Neural cell (in vitro differentiated cells): Measurements from ENCODE around the gene LTA4H. TPM values are rescaled to one million over a fixed set of nuclear protein-coding genes. Genes with fewer than 3 reads are reported as not detected.

Experiments used
- H2AFZ ChIP-seq: fragments of 200-600, 300-800 bp; sonication (generic), shearing (Covaris generic); 2 replicates; pipeline ENCODE4 v1.6.0; 2014; ENCODE audit warnings: low read depth, mild to moderate bottlenecking, antibody characterized with exemption, low read length, moderate library complexity
- H3F3A ChIP-seq: fragments of 200-600 bp; shearing (Covaris generic); 2 replicates; pipeline ENCODE4 v1.6.1; 2016; ENCODE audit warnings: mild to moderate bottlenecking, moderate library complexity, mixed read lengths, antibody characterized with exemption, low read length; ENCODE audit not compliant: insufficient read depth, poor library complexity, severe bottlenecking
- H3K27ac ChIP-seq: fragments of 200-600, 300-800 bp; sonication (generic), shearing (Covaris generic); 2 replicates; pipeline ENCODE4 v1.5.1; 2014; ENCODE audit warnings: mild to moderate bottlenecking, low read length, moderate library complexity
- H3K27me3 ChIP-seq: fragments of 300-800, 200-600 bp; sonication (generic), shearing (Covaris generic); 2 replicates; pipeline ENCODE4 v1.6.0; 2014; ENCODE audit warnings: mild to moderate bottlenecking, low read depth, low read length, moderate library complexity; ENCODE audit not compliant: insufficient read depth
- H3K36me3 ChIP-seq: fragments of 300-800, 200-600 bp; sonication (generic), shearing (Covaris generic); 2 replicates; pipeline ENCODE4 v1.5.1; 2014; ENCODE audit warnings: mild to moderate bottlenecking, antibody characterized with exemption, low read length, moderate library complexity; ENCODE audit not compliant: insufficient read depth
- H3K4me2 ChIP-seq: fragments of 300-800, 200-600 bp; sonication (generic), shearing (Covaris generic); 2 replicates; pipeline ENCODE4 v1.6.0; 2014; ENCODE audit warnings: mild to moderate bottlenecking, low read length
- H3K4me3 ChIP-seq: fragments of 300-800, 200-600 bp; sonication (generic), shearing (Covaris generic); 2 replicates; pipeline ENCODE4 v1.5.1; 2014; ENCODE audit warnings: mild to moderate bottlenecking, low read length, moderate library complexity
- H3K79me2 ChIP-seq: fragments of 200-600 bp; shearing (Covaris generic); replicated peaks from 2 replicates; pipeline ENCODE4 v1.6.0; 2014; ENCODE audit warnings: mild to moderate bottlenecking, low read length, moderate library complexity; ENCODE audit not compliant: insufficient read depth
- H3K9ac ChIP-seq: fragments of 300-800, 200-600 bp; sonication (generic), shearing (Covaris generic); 2 replicates; pipeline ENCODE4 v1.6.1; 2016; ENCODE audit warnings: mild to moderate bottlenecking, low read length, mixed read lengths
- H3K9me2 ChIP-seq: fragments of 200-600 bp; shearing (Covaris generic); 2 replicates; pipeline ENCODE4 v1.6.1; 2016; ENCODE audit warnings: mild to moderate bottlenecking, low read length, mixed read lengths; ENCODE audit not compliant: insufficient read depth
- H3K9me3 ChIP-seq: fragments of 200-600, 300-800 bp; sonication (generic), shearing (Covaris generic); 2 replicates; pipeline ENCODE4 v1.6.1; 2016; ENCODE audit warnings: mild to moderate bottlenecking, mixed run types, low read length, moderate library complexity, mixed read lengths
- H4K20me1 ChIP-seq: fragments of 200-600 bp; shearing (Covaris generic); 2 replicates; pipeline ENCODE4 v1.6.1; 2016; ENCODE audit warnings: mild to moderate bottlenecking, mixed run types; ENCODE audit not compliant: insufficient read depth
- CTCF ChIP-seq: fragments of 450-650 bp; IDR thresholded peaks from 2 replicates; pipeline ENCODE4 v1.5.1; 2014; ENCODE audit warnings: antibody characterized with exemption, mild to moderate bottlenecking, moderate library complexity; ENCODE audit not compliant: poor library complexity, severe bottlenecking
- EP300 ChIP-seq: fragments of 450-650 bp; conservative IDR thresholded peaks from 2 replicates; pipeline ENCODE4 v1.6.1; 2014; ENCODE audit warnings: antibody characterized with exemption, mild to moderate bottlenecking, moderate library complexity; ENCODE audit not compliant: poor library complexity, severe bottlenecking
- EZH2 ChIP-seq: fragments of 200-600, 300-800 bp; shearing (Covaris generic), sonication (generic); IDR thresholded peaks from 2 replicates; pipeline ENCODE4 v1.6.1; 2014; ENCODE audit warnings: antibody characterized with exemption, low read length, borderline replicate concordance, mild to moderate bottlenecking; ENCODE audit not compliant: insufficient read depth, poor library complexity, severe bottlenecking
- MXI1 ChIP-seq: fragments of 450-650 bp; conservative IDR thresholded peaks from 2 replicates; pipeline ENCODE4 v1.6.1; 2014; ENCODE audit warnings: antibody characterized with exemption, mild to moderate bottlenecking; ENCODE audit not compliant: poor library complexity, severe bottlenecking
- POLR2AphosphoS5 ChIP-seq: IDR thresholded peaks from 2 replicates; pipeline ENCODE4 v1.6.1; 2012
- RAD21 ChIP-seq: fragments of 450-650 bp; conservative IDR thresholded peaks from 2 replicates; pipeline ENCODE4 v1.6.1; 2014; ENCODE audit warnings: antibody characterized with exemption, mild to moderate bottlenecking, moderate library complexity
- REST ChIP-seq: IDR thresholded peaks from 2 replicates; pipeline ENCODE4 v1.6.1; 2012; ENCODE audit warnings: borderline replicate concordance
- SMC3 ChIP-seq: fragments of 450-650 bp; conservative IDR thresholded peaks from 2 replicates; pipeline ENCODE4 v1.6.1; 2014; ENCODE audit warnings: antibody characterized with exemption, mild to moderate bottlenecking, moderate library complexity; ENCODE audit not compliant: poor library complexity
- TAF1 ChIP-seq: IDR thresholded peaks from 2 replicates; pipeline ENCODE4 v1.6.1; 2012; ENCODE audit warnings: low read depth
- polyA plus RNA-seq: library from polyadenylated mRNA; depleted of rRNA; stranded (reverse); fragments of >200 nt; gene quantifications from 2 replicates; pipeline ENCODE4 v1.2.3, GENCODE V29; 2014

Gene LTA4H
- polyA plus RNA-seq, 1 donor from 2014 or later = 55.3 TPM

- Histone ChIP-seq H3K36me3 (no peaks in the 10 kb centered on the region), H3K27me3 (no peaks in the 10 kb centered on the region), H3K27ac (no peak overlapping the region), H3K79me2 (no peaks in the 10 kb centered on the region), H4K20me1 (no peaks in the 10 kb centered on the region), H3K4me3 (no peak overlapping the region), H3K9me2 (no peaks in the 10 kb centered on the region), H3K4me2 (no peak overlapping the region), H3K9ac (no peak overlapping the region), H3K9me3 (no peaks in the 10 kb centered on the region), H3F3A (no peaks in the 10 kb centered on the region), H2AFZ (no peak overlapping the region)
- TF ChIP-seq CTCF (no peak), EP300 (no peak), TAF1 (no peak), SMC3 (no peak), MXI1 (no peak), EZH2 (no peak), REST (no peak), RAD21 (no peak), POLR2AphosphoS5 (no peak)
Measured at GRCh38 chr12:95990136-95990535, 45.3 kb downstream of the LTA4H start.

- Histone ChIP-seq H3K27me3 (no peaks in the 10 kb centered on the region), H3K9ac (no peak overlapping the region), H3K9me3 (no peaks in the 10 kb centered on the region), H3K27ac (no peak overlapping the region), H4K20me1 (no peaks in the 10 kb centered on the region), H2AFZ (no peak overlapping the region), H3K79me2 (no peaks in the 10 kb centered on the region), H3K36me3 (no peaks in the 10 kb centered on the region), H3K9me2 (no peaks in the 10 kb centered on the region), H3F3A (no peaks in the 10 kb centered on the region), H3K4me2 (no peak overlapping the region), H3K4me3 (no peak overlapping the region)
- TF ChIP-seq EP300 (no peak), EZH2 (no peak), REST (no peak), SMC3 (no peak), POLR2AphosphoS5 (no peak), MXI1 (no peak), CTCF (no peak), TAF1 (no peak), RAD21 (no peak)
Measured at GRCh38 chr12:95989504-95990123, 45.8 kb downstream of the LTA4H start.
